ENCODE results near the gene BRF1.

DNA sequence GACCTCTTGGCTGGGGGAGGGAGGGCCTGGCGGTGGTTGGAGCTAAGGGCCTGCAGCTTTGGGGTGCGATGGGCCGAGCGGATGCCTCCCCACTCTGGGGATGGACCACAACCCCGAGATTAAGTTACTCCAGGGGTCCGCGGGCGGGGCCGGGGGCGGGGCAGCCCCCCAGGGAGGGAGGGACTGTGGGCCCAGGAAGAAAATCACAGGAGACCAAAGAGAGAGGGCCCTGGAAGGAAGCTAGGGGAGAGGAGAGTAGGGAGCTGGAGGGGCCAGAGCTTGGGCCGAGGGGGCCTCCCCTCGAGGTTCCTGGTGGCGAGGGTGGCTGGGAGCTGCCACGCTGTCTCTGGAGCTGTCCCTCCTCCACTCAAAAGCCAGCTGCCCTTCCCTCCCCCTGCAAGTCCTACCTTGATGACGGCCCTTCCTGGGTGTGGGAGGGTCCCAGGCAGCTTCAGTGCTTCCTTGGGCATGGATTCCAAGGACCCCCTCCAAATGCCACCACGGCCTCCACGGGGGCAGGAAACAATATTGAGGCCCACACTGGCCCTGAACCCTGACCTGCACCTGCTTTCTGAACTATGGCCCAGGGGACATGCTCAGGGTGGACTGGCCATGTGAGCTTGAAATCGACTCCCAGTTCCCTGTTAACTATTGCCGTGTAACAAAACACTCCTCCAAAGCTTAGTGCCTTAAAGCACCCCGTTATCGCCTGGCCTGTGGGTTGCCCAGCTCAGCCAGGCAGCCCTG lies 119.1 kb downstream of the BRF1 start:
- TF ChIP-seq, protein P1, sequence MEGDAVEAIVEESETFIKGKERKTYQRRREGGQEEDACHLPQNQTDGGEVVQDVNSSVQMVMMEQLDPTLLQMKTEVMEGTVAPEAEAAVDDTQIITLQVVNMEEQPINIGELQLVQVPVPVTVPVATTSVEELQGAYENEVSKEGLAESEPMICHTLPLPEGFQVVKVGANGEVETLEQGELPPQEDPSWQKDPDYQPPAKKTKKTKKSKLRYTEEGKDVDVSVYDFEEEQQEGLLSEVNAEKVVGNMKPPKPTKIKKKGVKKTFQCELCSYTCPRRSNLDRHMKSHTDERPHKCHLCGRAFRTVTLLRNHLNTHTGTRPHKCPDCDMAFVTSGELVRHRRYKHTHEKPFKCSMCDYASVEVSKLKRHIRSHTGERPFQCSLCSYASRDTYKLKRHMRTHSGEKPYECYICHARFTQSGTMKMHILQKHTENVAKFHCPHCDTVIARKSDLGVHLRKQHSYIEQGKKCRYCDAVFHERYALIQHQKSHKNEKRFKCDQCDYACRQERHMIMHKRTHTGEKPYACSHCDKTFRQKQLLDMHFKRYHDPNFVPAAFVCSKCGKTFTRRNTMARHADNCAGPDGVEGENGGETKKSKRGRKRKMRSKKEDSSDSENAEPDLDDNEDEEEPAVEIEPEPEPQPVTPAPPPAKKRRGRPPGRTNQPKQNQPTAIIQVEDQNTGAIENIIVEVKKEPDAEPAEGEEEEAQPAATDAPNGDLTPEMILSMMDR (IDR thresholded peaks at IDR 0.05): no peak
- no peak for TF ChIP-seq EZH2 (IDR thresholded peaks at IDR 0.05)
